HEK293 (cell line): ENCODE data around the gene FCN1.

ENCODE experiments used
- CTCF ChIA-PET: fragments of 350-600 bp; formaldehyde crosslinking; extraction: SDS; loops from one replicate; lab custom pipeline; 2021; ENCODE audit warnings: antibody characterized with exemption; lab: Yijun Ruan, JAX
- POLR2A ChIA-PET: fragments of 300-600 bp; formaldehyde crosslinking; extraction: SDS; loops from one replicate; lab custom pipeline; 2020; ENCODE audit warnings: antibody characterized with exemption, inconsistent platforms; lab: Yijun Ruan, JAX
- H3K27ac ChIP-seq: fragments of 200-500 bp; sonication (Bioruptor generic); 2 replicates; pipeline ENCODE4 v1.5.1; 2014; ENCODE audit warnings: low read depth, low read length, control low read depth, inconsistent platforms; ENCODE audit errors: extremely low read depth
- H3K36me3 ChIP-seq, 2 experiments: fragments of 200-500 bp in 1 of 2; sonication (Bioruptor generic) in 1 of 2; 1 replicate in 1 of 2; 2 replicates in 1 of 2; pipeline ENCODE4 v1.5.1; 2014 to 2017; ENCODE audit warnings: inconsistent platforms in 2 of 2, low read length in 2 of 2; ENCODE audit not compliant: control insufficient read depth in 2 of 2, insufficient read depth in 1 of 2
- H3K4me1 ChIP-seq: fragments of 200-500 bp; sonication (Bioruptor generic); 2 replicates; pipeline ENCODE4 v1.5.1; 2014; ENCODE audit warnings: mild to moderate bottlenecking, low read length, inconsistent platforms; ENCODE audit not compliant: control insufficient read depth, insufficient read depth
- H3K4me3 ChIP-seq: 2 replicates; pipeline ENCODE4 v1.5.1; 2011; ENCODE audit warnings: low read depth, mild to moderate bottlenecking, control low read depth, low read length, moderate library complexity
- H3K9me3 ChIP-seq: fragments of 200-500 bp; sonication (Bioruptor generic); 2 replicates; pipeline ENCODE4 v1.5.1; 2014; ENCODE audit warnings: low read depth, low read length, inconsistent platforms; ENCODE audit not compliant: control insufficient read depth, insufficient read depth
- BCL11A ChIP-seq: fragments of 450-650 bp; formaldehyde crosslinking; IDR thresholded peaks from 2 replicates; pipeline ENCODE4 v1.5.1; 2016; ENCODE audit warnings: low read depth, missing biosample characterization, missing genetic modification characterization
- GLIS2 ChIP-seq: fragments of 450-650 bp; formaldehyde crosslinking; IDR thresholded peaks from 2 replicates; pipeline ENCODE4 v1.5.1; 2016; ENCODE audit warnings: missing biosample characterization, missing genetic modification characterization
- IKZF3 ChIP-seq: fragments of 450-650 bp; IDR thresholded peaks from 2 replicates; pipeline ENCODE4 v1.5.0; 2018; ENCODE audit warnings: missing biosample characterization, mild to moderate bottlenecking, missing genetic modification characterization, moderate library complexity
- KLF10 ChIP-seq: fragments of 450-650 bp; IDR thresholded peaks from 2 replicates; pipeline ENCODE4 v1.5.1; 2018; ENCODE audit warnings: missing biosample characterization, mild to moderate bottlenecking, missing genetic modification characterization
- PRDM10 ChIP-seq: fragments of 450-650 bp; formaldehyde crosslinking; IDR thresholded peaks from 2 replicates; pipeline ENCODE4 v1.5.1; 2016; ENCODE audit warnings: missing biosample characterization, missing genetic modification characterization
- REPIN1 ChIP-seq: fragments of 450-650 bp; formaldehyde crosslinking; IDR thresholded peaks from 2 replicates; pipeline ENCODE4 v1.5.1; 2017; ENCODE audit warnings: missing biosample characterization, missing genetic modification characterization, low read depth
- SALL2 ChIP-seq: fragments of 450-650 bp; formaldehyde crosslinking; IDR thresholded peaks from 2 replicates; pipeline ENCODE4 v1.5.0; 2017; ENCODE audit warnings: missing biosample characterization, mild to moderate bottlenecking, missing genetic modification characterization, borderline replicate concordance
- SETDB1 ChIP-seq: IDR thresholded peaks from one replicate; pipeline ENCODE4 v1.6.1; 2017; ENCODE audit warnings: mild to moderate bottlenecking, low read length, moderate library complexity, mixed read lengths; ENCODE audit not compliant: insufficient read length
- SP2 ChIP-seq: fragments of 450-650 bp; formaldehyde crosslinking; IDR thresholded peaks from 2 replicates; pipeline ENCODE4 v1.5.1; 2016; ENCODE audit warnings: missing biosample characterization, missing genetic modification characterization
- SP3 ChIP-seq: fragments of 450-650 bp; formaldehyde crosslinking; IDR thresholded peaks from 2 replicates; pipeline ENCODE4 v1.5.1; 2016; ENCODE audit warnings: missing biosample characterization, missing genetic modification characterization
- SP7 ChIP-seq: fragments of 450-650 bp; formaldehyde crosslinking; IDR thresholded peaks from 2 replicates; pipeline ENCODE4 v1.5.1; 2016; ENCODE audit warnings: missing biosample characterization, missing genetic modification characterization
- ZBTB1 ChIP-seq: fragments of 450-650 bp; formaldehyde crosslinking; IDR thresholded peaks from 2 replicates; pipeline ENCODE4 v1.5.1; 2016; ENCODE audit warnings: missing biosample characterization, missing genetic modification characterization
- ZBTB21 ChIP-seq: fragments of 450-650 bp; formaldehyde crosslinking; IDR thresholded peaks from 2 replicates; pipeline ENCODE4 v1.5.1; 2017; ENCODE audit warnings: missing biosample characterization, missing genetic modification characterization
- ZBTB6 ChIP-seq: fragments of 450-650 bp; formaldehyde crosslinking; IDR thresholded peaks from 2 replicates; pipeline ENCODE4 v1.5.1; 2017; ENCODE audit warnings: missing biosample characterization, missing genetic modification characterization
- ZNF146 ChIP-seq: fragments of 450-650 bp; formaldehyde crosslinking; IDR thresholded peaks from 2 replicates; pipeline ENCODE4 v1.5.1; 2016; ENCODE audit warnings: missing biosample characterization, missing genetic modification characterization
- ZNF175 ChIP-seq: fragments of 450-650 bp; formaldehyde crosslinking; IDR thresholded peaks from 2 replicates; pipeline ENCODE4 v1.5.1; 2016; ENCODE audit warnings: missing biosample characterization, missing genetic modification characterization
- ZNF223 ChIP-seq: fragments of 450-650 bp; formaldehyde crosslinking; IDR thresholded peaks from 2 replicates; pipeline ENCODE4 v1.5.1; 2016; ENCODE audit warnings: missing biosample characterization, missing genetic modification characterization
- ZNF398 ChIP-seq: fragments of 450-650 bp; formaldehyde crosslinking; IDR thresholded peaks from 2 replicates; pipeline ENCODE4 v1.5.1; 2017; ENCODE audit warnings: missing biosample characterization, missing genetic modification characterization
- ZNF416 ChIP-seq: fragments of 450-650 bp; formaldehyde crosslinking; IDR thresholded peaks from 2 replicates; pipeline ENCODE4 v1.5.1; 2016; ENCODE audit warnings: missing biosample characterization, missing genetic modification characterization
- ZNF529 ChIP-seq: fragments of 450-650 bp; formaldehyde crosslinking; IDR thresholded peaks from 2 replicates; pipeline ENCODE4 v1.5.1; 2017; ENCODE audit warnings: missing genetic modification characterization, missing biosample characterization; ENCODE audit not compliant: insufficient replicate concordance
- ZNF560 ChIP-seq: fragments of 450-650 bp; formaldehyde crosslinking; IDR thresholded peaks from 2 replicates; pipeline ENCODE4 v1.5.1; 2017; ENCODE audit warnings: missing biosample characterization, missing genetic modification characterization, borderline replicate concordance
- ZNF626 ChIP-seq: fragments of 450-650 bp; sonication (Bioruptor Pico); formaldehyde crosslinking; IDR thresholded peaks from 2 replicates; pipeline ENCODE4 v1.5.1; 2018; ENCODE audit warnings: missing biosample characterization, missing genetic modification characterization, inconsistent platforms
- ZNF677 ChIP-seq: fragments of 450-650 bp; IDR thresholded peaks from 2 replicates; pipeline ENCODE4 v1.5.0; 2018; ENCODE audit warnings: missing biosample characterization, mild to moderate bottlenecking, missing genetic modification characterization, moderate library complexity
- ZNF843 ChIP-seq: fragments of 450-650 bp; formaldehyde crosslinking; IDR thresholded peaks from 2 replicates; pipeline ENCODE4 v1.5.1; 2016; ENCODE audit warnings: missing biosample characterization, missing genetic modification characterization
- ZSCAN23 ChIP-seq: fragments of 450-650 bp; formaldehyde crosslinking; IDR thresholded peaks from 2 replicates; pipeline ENCODE4 v1.5.1; 2016; ENCODE audit warnings: missing biosample characterization, missing genetic modification characterization

FCN1 gene

DNA sequence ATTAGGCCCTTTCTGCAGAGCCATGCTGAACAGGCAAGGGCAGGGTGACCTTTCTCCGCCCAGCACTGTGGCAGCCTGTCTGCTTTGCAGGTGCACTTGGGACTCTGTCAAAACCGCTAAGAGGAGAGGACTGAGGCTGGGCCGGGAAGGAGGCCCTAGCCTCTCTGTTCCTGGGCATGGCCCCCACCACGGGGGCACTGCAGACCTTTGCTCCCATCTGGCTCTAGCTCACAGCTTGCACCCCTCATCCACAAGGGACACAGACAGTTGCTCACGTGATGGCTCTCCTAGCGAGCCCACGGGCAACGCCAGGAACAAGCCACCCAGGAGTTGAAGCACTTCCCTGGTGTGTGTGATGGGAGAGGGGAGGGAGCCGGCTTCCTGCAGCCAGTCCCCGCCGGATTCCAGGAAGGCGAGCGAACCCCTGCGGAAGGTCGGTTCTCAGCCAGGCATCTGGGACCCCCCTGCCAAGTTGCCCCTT lies 43.0 kb upstream of the FCN1 start:
- H3K4me1 ChIP-seq, result no peaks in the 10 kb centered on the region
- CTCF ChIA-PET, result interaction anchor here (1.1 kb wide), 1 partner anchor 15 kb away, joined by 3 read pairs; no protein-coding TSS in a partner anchor
- H3K36me3 ChIP-seq, result no peaks in the 10 kb centered on the region
- POLR2A ChIA-PET, result no interaction called here
- H3K27ac ChIP-seq, result no peak overlapping the region
- no peak for TF ChIP-seq BCL11A (tag by site-specific recombination)
- no peak for TF ChIP-seq ZBTB6 (tag by site-specific recombination)
- TF ChIP-seq ZNF560 (tag by site-specific recombination), result no peak
- no peak for TF ChIP-seq ZBTB1 (tag by site-specific recombination)
- no peak for TF ChIP-seq PRDM10 (tag by site-specific recombination)
- TF ChIP-seq SETDB1, result no peak
- no peak for TF ChIP-seq IKZF3 (tag by site-specific recombination)
- TF ChIP-seq ZNF175 (tag by site-specific recombination), result no peak
- no peak for TF ChIP-seq ZNF398 (tag by site-specific recombination)
- TF ChIP-seq ZNF677 (tag by site-specific recombination), result no peak
- no peak for TF ChIP-seq ZNF843 (tag by site-specific recombination)
- no peak for TF ChIP-seq ZNF416 (tag by site-specific recombination)
- TF ChIP-seq GLIS2 (tag by site-specific recombination), result no peak
- TF ChIP-seq KLF10 (tag by site-specific recombination), result no peak
- TF ChIP-seq SP3 (tag by site-specific recombination), result no peak
- no peak for TF ChIP-seq REPIN1
- TF ChIP-seq SP7, result no peak
- TF ChIP-seq SALL2 (tag by site-specific recombination), result no peak
- TF ChIP-seq ZSCAN23 (tag by site-specific recombination), result no peak
- no peaks in the 10 kb centered on the region for H3K9me3 ChIP-seq
- no peak overlapping the region for H3K4me3 ChIP-seq

DNA sequence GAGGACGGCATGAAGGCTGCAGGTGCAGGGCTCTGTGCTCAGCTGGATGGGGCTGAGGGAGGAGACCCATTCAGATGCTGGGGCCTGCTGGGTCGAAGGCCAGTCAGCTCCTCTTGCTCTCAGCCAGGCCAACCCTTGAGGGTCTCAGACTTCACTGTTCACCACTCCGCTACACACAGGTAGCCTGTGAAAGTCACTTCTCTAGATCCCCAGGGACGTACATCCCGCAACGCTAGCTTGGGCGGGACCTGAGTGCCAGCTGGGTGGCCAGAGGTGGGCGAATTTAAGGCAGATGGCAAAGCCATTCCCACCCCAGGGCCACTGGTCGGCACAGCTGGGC lies 42.2 kb upstream of the FCN1 start:
- POLR2A ChIA-PET, result no interaction called here
- CTCF ChIA-PET, result interaction anchor here (0.6 kb wide), 1 partner anchor 1055 kb away, joined by 8 read pairs; no protein-coding TSS in a partner anchor
- H3K36me3 ChIP-seq, result no peaks in the 10 kb centered on the region
- no peaks in the 10 kb centered on the region for H3K9me3 ChIP-seq
- no peaks in the 10 kb centered on the region for H3K4me1 ChIP-seq
- H3K4me3 ChIP-seq, result no peak overlapping the region
- no peak overlapping the region for H3K27ac ChIP-seq
- no peak for TF ChIP-seq ZNF626
- TF ChIP-seq SP2 (tag by site-specific recombination), result no peak
- no peak for TF ChIP-seq ZNF146 (tag by site-specific recombination)
- no peak for TF ChIP-seq ZNF529
- no peak for TF ChIP-seq ZNF223 (tag by site-specific recombination)
- no peak for TF ChIP-seq ZBTB6 (tag by site-specific recombination)
- no peak for TF ChIP-seq ZBTB21 (tag by site-specific recombination)
